CD4-positive, alpha-beta T cell treated with Interleukin-4 for 4 hours (primary cell): ENCODE data around the gene ZNF544.
"Not testable (repeated sequence)": the region's sequence is repeated elsewhere in the genome, so short reads cannot be mapped to it uniquely, and the experiment has no call there.

Source experiments
- DNase-seq: peaks from one replicate; pipeline ENCODE4 v3.0.0-alpha.2; 2020

The ZNF544 gene

DNA sequence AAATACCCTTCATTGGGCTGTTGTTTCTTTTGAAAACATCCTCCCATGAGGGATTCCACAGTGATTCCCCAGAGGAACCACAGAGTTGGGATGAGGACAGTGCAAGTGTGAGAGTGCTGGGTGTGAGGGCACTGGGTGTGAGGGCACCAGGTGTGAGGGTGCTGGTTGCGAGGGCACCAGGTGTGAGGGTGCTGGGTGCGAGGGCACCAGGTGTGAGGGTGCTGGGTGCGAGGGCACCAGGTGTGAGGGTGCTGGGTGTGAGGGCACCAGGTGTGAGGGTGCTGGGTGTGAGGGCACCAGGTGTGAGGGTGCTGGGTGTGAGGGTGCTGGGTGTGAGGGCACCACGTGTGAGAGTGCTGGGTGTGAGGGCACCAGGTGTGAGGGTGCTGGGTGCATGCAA is 29.5 kb downstream of the ZNF544 start:
- not testable (repeated sequence) for DNase-seq

DNA sequence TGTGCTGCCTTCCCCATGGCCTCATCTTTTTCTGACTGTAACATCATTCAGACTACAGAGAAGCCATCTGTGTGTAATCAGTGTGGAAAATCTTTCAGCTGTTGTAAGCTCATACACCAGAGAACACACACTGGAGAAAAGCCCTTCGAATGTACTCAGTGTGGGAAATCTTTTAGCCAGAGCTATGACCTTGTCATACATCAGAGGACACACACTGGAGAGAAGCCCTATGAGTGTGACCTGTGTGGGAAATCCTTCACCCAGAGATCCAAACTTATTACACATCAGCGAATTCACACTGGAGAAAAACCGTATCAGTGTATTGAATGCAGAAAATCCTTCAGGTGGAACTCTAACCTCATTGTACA is 32.9 kb downstream of the ZNF544 start:
- DNase-seq = no peak

DNA sequence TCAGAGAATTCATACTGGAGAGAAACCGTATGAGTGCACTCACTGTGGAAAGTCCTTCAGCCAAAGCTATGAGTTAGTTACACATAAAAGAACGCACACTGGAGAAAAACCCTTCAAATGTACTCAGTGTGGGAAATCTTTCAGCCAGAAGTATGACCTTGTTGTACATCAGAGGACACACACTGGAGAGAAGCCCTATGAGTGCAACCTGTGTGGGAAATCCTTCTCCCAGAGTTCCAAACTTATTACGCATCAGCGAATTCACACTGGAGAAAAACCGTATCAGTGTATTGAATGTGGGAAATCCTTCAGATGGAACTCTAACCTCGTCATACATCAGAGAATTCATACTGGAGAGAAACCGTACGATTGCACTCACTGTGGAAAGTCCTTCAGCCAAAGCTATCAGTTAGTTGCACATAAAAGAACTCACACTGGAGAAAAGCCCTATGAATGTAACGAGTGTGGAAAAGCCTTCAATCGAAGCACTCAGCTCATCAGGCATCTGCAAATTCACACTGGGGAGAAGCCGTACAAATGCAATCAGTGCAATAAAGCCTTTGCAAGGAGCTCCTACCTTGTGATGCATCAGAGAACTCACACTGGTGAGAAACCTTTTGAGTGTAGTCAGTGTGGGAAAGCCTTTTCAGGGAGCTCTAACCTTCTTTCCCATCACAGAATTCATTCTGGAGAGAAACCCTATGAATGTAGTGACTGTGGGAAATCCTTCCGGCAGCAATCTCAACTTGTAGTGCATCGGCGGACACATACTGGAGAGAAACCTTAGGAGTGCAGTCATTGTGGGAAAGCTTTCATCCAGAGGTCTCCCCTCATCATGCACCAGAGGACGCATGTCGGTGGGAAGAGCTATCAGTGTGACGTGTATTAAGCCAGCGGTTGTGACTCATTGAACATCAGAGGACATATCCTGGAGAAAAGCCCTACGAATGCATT is 33.5 kb downstream of the ZNF544 start:
- no peak for DNase-seq

GRCh38 chr19:58262922-58263296 is 34.2 kb downstream of the ZNF544 start:
- DNase-seq = no peak

DNA sequence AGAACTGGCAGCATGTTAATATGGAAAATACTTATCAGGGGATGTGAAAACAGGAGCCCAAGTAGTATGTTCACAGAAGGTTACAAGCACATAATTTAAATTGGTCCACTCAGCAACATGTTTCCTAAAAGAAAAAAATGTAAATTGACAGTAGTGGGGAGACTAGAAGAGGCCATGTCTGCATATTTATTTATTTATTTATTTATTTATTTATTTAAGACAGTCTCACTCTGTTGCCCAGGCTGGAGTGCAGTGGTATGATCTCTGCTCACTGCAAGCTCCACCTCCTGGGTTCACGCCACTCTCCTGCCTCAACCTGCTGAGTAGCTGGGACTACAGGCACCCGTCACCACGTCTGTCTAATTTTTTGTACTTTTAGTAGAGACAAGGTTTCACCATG is 36.4 kb downstream of the ZNF544 start:
- DNase-seq = no peak

GRCh38 chr19:58268344-58268743 is 39.6 kb downstream of the ZNF544 start:
- no peak for DNase-seq

GRCh38 chr19:58274771-58275201 is 46.1 kb downstream of the ZNF544 start:
- no peak for DNase-seq

GRCh38 chr19:58275564-58275963 is 46.9 kb downstream of the ZNF544 start:
- DNase-seq = no peak

GRCh38 chr19:58277197-58277596 is 48.5 kb downstream of the ZNF544 start:
- DNase-seq = no peak

- DNase-seq = no peak
Observed at GRCh38 chr19:58277748-58278540, 49.2 kb downstream of the ZNF544 start.

- DNase-seq = peak; percentile 99
Observed at GRCh38 chr19:58278541-58279041, 49.9 kb downstream of the ZNF544 start, which contains the start of gene ZNF8. ZNF8 (plus strand) TSS chr19:58278955; CDS start chr19:58279082, 127 bp downstream.

GRCh38 chr19:58279042-58279924 is 50.6 kb downstream of the ZNF544 start:
- DNase-seq = peak; percentile 10

- DNase-seq = no peak
Observed at GRCh38 chr19:58279925-58280316, 51.2 kb downstream of the ZNF544 start.

- no peak for DNase-seq
Observed at GRCh38 chr19:58284199-58284598, 55.5 kb downstream of the ZNF544 start.

DNA sequence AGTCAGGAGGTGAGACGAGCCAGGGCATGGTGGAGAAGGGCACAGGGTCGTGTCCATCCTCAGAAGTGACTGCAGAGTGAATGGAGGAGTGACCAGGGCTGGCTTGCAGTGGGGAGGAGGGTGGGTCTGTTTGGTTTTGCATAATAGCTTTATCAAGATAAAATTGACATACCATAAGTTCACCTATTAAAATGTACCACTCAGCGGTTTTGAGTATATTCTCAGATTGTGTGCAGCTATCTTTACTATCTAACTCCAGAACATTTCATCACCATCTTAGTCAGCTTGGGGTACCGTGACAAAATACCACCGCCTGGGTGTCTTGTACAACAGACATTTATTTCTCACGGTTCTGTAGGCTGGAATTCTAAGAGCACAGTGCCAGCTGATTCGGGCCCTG is 63.2 kb downstream of the ZNF544 start:
- DNase-seq = no peak

- DNase-seq = no peak
Observed at GRCh38 chr19:58294743-58295374, 66.1 kb downstream of the ZNF544 start.

DNA sequence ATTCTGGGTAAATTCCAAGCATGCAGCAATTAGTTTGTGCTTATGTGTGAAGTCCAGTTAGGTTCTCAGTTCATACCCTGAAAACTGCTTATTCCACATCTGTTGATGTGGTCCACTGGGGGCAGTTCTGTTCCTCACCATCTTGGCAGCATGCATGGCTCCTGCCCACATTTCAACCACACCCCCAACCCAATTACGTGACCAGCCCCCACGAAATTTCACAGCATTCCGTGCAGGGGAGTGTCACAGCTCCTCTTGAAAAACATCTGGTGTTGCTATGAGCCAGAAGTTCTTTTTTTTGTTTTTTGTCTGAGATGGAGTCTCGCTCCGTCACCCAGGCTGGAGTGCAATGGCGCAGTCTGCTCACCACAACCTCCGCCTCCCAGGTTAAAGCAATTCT is 67.4 kb downstream of the ZNF544 start:
- no peak for DNase-seq

DNA sequence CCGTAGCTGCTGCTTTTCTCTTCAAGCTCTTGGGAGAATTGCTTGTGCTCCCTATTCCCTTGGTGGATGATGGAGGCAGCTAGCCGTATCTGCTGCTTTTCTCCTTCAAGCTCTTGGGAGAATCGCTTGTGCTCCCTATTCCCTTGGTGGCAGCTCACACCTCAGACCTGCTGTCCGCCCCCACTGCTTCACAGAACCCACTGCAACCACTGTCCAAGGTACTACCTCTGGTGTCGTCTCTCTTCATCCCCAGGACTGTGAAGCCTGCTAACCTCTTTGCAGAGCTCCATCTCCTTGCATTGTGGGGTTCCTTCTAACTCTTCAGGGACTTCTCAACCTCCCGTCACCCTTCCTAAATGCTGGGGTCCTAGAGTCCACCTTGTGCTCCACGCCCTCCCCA is 71.9 kb downstream of the ZNF544 start:
- no peak for DNase-seq

DNA sequence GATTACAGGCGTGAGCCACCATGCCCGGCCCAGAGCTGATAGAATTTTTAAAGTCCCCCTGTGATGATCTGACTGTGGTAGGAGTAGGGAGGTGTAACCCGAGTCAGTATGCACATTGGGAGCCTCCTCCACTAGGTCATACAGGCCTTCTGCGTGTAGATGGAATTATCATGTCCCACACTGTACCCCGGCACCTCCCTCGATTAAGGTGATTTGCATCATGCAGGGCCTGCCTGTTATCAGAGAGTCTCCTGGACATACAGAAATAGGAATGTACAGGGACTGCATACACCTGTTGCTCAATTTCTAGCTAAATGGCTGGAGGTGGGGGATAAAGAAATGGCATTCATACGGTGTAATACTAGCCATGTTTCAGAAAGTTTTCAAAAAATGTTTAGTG is 75.5 kb downstream of the ZNF544 start:
- DNase-seq = no peak

GRCh38 chr19:58304748-58305064 is 76.0 kb downstream of the ZNF544 start:
- no peak for DNase-seq

DNA sequence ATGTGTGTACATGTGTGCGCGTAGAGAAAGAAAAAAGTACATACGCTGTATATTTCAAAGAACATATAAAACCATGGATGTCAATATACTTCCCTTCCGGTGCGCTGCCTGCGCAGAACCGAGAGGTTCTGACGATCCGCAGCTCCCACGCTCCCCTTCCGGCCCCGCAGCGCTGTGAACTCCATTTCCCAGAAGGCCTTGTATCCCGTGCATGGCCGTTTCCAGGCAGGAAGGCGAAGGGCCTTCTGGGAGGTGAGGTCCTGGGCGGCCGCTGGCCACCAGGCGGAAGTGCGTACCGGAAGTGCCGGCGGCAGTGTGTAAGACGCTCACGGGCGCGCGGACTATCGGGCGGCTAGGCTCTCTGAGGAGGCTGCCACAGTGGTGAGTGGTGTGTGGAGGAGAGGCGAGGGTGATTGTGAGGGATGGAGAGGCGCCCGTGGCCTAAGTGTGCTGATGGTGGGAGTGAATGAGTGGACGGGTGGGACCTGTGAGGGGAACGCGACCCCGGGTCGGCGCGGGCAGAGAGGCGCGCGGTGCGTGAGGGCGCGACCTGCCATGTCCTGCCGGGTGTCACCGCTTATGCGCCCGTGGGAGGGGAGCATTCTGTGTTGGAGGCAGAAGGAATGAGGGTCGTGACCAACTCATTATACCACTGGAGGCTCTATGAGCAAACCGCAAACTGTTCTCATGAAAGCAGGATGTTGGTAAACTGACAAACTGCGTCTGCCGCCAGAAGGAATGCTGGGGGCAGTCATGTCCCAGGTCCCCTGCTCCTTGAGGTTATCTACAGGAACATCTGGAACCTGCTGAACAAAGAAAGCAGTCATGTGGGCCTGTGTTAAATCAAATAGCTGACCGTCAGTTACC is 76.6 kb downstream of the ZNF544 start, which contains the start of gene ERVK3-1:
Gene ERVK3-1, plus strand, starts transcription at position 313 of the 867 bp plus-strand sequence. CDS start 6,792 bp downstream, outside the sequence.
- DNase-seq = peak; percentile 96
